GM12872 (cell line): ENCODE measurements around the gene CNIH1.

Experiments
- TF ChIP-seq, protein P1 (sequence below): IDR thresholded peaks from 3 replicates; pipeline ENCODE4 v1.5.1; 2011; ENCODE audit warnings: low read depth, mild to moderate bottlenecking, low read length, moderate library complexity; ENCODE audit not compliant: insufficient read depth

CNIH1 gene

DNA sequence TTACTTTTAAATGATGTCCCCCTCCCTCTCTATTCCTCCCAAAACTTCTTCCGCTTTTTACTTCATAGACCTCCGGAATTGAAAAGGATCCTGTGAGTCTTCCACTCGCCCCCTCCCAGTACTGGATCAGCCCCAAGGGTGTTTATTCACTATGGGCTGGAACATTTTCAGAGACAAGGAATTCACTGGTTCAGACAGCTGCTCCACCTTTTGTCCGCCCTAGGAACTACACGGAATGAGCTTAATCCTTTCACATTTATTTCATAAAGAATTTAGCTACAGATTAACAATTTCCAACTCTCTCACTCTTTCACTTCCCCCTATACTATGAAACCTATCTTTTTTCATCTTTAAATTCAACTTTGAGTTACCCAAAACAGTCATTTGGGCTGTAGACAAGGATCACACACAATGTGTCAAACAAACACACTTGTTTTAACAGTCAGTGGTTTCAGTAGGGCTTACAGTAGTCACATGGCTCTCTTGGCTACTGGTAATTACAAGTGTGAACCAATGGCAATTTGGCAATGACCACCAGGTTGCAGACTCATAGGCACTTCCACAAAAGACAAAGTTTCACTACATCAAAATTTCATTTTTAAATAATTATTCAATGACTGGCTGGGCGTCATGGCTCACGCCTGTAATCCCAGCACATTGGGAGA, 20.6 kb downstream of the CNIH1 start:
- TF ChIP-seq, protein P1, sequence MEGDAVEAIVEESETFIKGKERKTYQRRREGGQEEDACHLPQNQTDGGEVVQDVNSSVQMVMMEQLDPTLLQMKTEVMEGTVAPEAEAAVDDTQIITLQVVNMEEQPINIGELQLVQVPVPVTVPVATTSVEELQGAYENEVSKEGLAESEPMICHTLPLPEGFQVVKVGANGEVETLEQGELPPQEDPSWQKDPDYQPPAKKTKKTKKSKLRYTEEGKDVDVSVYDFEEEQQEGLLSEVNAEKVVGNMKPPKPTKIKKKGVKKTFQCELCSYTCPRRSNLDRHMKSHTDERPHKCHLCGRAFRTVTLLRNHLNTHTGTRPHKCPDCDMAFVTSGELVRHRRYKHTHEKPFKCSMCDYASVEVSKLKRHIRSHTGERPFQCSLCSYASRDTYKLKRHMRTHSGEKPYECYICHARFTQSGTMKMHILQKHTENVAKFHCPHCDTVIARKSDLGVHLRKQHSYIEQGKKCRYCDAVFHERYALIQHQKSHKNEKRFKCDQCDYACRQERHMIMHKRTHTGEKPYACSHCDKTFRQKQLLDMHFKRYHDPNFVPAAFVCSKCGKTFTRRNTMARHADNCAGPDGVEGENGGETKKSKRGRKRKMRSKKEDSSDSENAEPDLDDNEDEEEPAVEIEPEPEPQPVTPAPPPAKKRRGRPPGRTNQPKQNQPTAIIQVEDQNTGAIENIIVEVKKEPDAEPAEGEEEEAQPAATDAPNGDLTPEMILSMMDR = peak; percentile 53; the same call in 2 of the 3 replicates

DNA sequence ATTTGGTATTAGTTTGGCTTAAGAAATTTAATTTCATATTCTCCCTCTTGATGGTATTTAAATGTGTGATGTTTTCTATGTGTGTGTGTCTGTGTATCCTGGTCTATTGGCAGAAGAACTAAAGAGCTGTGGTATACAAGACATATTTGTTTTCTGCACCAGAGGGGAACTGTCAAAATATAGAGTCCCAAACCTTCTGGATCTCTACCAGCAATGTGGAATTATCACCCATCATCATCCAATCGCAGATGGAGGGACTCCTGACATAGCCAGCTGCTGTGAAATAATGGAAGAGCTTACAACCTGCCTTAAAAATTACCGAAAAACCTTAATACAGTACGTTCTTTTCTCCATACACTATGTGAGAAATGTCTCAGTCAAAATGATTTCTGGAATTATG, 29.8 kb downstream of the CNIH1 start:
- TF ChIP-seq, protein P1 = no peak

DNA sequence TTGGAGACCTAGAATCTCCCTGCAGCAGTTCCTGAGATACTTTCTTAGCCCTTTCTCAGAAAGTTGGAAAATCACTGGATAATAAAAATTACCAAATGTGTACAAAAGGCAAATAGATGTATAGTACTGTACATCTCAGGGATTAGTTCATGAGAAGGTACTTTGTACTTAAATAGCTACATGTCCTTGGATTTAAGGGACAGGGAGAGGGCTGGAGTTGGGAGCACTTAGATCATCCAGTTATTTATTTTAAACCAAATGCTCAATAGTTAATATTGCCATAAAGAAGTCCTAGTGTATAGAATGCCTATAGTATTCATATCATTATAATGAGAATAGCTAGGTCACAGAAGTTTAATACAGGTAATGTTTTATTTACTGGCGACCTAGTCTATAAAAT, 31.0 kb downstream of the CNIH1 start:
- TF ChIP-seq, protein P1 = no peak

DNA sequence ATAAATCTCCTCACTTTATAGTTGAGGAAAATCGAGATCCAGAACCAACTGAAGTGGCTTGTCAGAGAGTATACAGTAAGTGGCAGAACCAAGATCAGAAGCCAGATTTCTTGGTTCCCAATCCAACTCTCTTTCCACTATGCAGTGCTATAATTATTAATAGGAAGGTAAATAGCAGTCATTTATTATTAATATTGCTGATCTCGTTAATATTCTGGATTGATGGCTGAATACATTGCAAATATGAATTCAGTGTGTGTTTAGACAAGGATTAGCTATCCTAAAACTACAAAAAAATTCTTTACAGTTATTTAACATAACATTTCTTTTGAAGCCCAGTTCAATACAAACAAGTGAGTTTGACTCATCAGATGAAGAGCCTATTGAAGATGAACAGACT, 41.6 kb downstream of the CNIH1 start:
- TF ChIP-seq, protein P1 = no peak

DNA sequence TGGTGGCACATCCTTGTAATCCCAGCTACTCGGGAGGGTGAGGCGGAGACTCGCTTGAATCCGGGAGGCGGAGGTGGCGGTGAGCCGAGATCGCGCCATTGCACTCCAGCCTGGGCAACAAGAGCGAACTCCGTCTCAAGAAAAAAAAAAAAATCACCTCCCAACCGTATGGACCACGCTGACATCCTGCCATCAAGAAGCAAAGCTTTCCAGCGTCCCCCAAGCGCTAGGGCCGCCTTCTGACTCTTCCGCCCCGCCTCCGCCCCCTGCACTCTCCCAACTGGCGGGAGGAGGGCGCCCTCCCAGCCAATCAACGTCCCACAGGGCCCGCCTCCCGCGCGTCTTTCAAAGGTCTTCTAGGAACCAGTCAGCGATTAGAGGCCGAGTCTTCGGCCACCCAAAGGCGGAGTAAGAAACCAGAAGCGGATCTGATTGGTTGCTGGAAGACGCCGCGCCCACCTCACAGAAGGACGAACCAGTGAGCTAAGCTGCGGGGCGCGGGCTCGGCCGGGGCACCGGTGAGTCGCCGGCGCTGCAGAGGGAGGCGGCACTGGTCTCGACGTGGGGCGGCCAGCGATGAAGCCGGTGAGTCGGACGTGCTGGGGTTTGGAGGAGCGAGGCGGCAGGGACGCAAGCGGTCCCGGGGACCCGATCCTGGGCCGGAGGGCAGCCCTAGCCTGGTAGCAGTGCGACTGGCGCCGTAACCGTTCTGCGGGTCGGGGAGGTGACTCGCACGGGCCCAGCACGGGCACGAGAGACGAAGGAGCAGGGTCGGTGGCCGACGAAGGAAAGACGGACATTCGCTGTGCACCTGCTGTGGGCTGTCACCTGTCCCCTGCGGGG, 44.5 kb downstream of the CNIH1 start, which contains the start of gene CDKN3:
TSS of gene CDKN3 (plus strand) at position 515 of the 843 bp plus-strand sequence. CDS start at position 577, 62 bp downstream.
- TF ChIP-seq, protein P1 = 0 out of 3 replicates have a peak, but pooled peaks have one; percentile 11

DNA sequence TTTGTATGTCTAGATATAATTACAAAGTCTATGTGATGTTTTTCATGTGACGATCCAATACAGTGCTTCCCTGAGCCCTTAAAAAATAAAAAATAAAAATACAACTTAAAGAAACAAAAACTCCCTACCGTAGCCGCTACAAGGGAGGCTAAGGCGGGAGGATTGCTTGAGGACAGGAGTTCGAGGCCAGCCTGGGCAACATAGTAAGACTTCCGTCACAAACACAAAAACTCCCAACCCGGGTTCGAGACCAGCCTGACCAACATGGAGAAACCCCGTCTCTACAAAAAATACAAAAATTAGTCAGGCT, 45.0 kb downstream of the CNIH1 start:
- TF ChIP-seq, protein P1 = no peak

DNA sequence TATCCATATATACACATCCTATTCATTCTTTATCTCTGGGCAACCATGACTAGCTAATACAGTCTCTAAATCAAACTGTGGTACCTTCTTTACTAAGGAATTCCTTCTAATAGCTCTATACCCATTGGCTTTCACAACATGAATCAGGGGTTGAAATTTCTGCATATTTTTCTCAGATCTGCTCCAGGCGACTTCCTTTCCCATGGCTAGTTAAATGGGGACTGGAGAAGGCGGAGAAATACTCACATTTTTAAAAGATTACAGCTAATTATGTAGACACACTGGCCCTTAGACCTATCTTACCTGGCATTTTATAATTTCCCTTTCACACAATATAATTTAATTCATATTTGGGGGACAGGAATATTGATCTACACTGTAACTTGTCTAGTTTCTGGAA, 45.5 kb downstream of the CNIH1 start:
- TF ChIP-seq, protein P1 = no peak
